Nephron progenitor cell (in vitro differentiated cells): ENCODE data around the gene KCNMB3.
"Not testable (repeated sequence)": the region's sequence is repeated elsewhere in the genome, so short reads cannot be mapped to it uniquely, and the experiment has no call there.

Experiments
- DNase-seq: peaks from one replicate; pipeline ENCODE4 v3.0.0; 2021
- H3K27ac Mint-ChIP-seq: 2 replicates; pipeline ENCODE4 v1.8.0; 2021; ENCODE audit warnings: mild to moderate bottlenecking, moderate library complexity, mixed read lengths
- H3K27me3 Mint-ChIP-seq: 2 replicates; pipeline ENCODE4 v1.8.0; 2021; ENCODE audit warnings: mild to moderate bottlenecking, low read depth, mixed read lengths; ENCODE audit not compliant: poor library complexity
- H3K36me3 Mint-ChIP-seq: 2 replicates; pipeline ENCODE4 v1.8.0; 2021; ENCODE audit warnings: low read depth, mixed read lengths
- H3K4me1 Mint-ChIP-seq: 2 replicates; pipeline ENCODE4 v1.8.0; 2021; ENCODE audit warnings: mixed read lengths
- H3K4me3 Mint-ChIP-seq: 2 replicates; pipeline ENCODE4 v1.8.0; 2021; ENCODE audit warnings: mild to moderate bottlenecking, moderate library complexity, mixed read lengths
- H3K9me3 Mint-ChIP-seq: 2 replicates; pipeline ENCODE4 v1.8.0; 2021; ENCODE audit warnings: mild to moderate bottlenecking, moderate library complexity, mixed read lengths
- TF ChIP-seq, protein P1 (sequence below): fragments of 200-600 bp; sonication (generic); IDR thresholded peaks from 2 replicates; pipeline ENCODE4 v1.5.0; 2021; ENCODE audit warnings: antibody characterized with exemption

KCNMB3 gene

GRCh38 chr3:179229177-179229576 lies 21.7 kb downstream of the KCNMB3 start:
- TF ChIP-seq, protein P1, sequence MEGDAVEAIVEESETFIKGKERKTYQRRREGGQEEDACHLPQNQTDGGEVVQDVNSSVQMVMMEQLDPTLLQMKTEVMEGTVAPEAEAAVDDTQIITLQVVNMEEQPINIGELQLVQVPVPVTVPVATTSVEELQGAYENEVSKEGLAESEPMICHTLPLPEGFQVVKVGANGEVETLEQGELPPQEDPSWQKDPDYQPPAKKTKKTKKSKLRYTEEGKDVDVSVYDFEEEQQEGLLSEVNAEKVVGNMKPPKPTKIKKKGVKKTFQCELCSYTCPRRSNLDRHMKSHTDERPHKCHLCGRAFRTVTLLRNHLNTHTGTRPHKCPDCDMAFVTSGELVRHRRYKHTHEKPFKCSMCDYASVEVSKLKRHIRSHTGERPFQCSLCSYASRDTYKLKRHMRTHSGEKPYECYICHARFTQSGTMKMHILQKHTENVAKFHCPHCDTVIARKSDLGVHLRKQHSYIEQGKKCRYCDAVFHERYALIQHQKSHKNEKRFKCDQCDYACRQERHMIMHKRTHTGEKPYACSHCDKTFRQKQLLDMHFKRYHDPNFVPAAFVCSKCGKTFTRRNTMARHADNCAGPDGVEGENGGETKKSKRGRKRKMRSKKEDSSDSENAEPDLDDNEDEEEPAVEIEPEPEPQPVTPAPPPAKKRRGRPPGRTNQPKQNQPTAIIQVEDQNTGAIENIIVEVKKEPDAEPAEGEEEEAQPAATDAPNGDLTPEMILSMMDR = no peak
- H3K4me3 Mint-ChIP-seq = no peak overlapping the region
- H3K27ac Mint-ChIP-seq = no peak overlapping the region
- H3K27me3 Mint-ChIP-seq = no peaks in the 10 kb centered on the region
- peaks cover 66% of the 10 kb centered on the region for H3K36me3 Mint-ChIP-seq
- no peaks in the 10 kb centered on the region for H3K9me3 Mint-ChIP-seq
- no peak for DNase-seq
- no peaks in the 10 kb centered on the region for H3K4me1 Mint-ChIP-seq

- no peak for DNase-seq
- no peak overlapping the region for H3K4me3 Mint-ChIP-seq
- peaks cover 53% of the 10 kb centered on the region for H3K36me3 Mint-ChIP-seq
- H3K9me3 Mint-ChIP-seq = no peaks in the 10 kb centered on the region
- H3K27ac Mint-ChIP-seq = no peak overlapping the region
- TF ChIP-seq, protein P1 = no peak
- no peaks in the 10 kb centered on the region for H3K4me1 Mint-ChIP-seq
- no peaks in the 10 kb centered on the region for H3K27me3 Mint-ChIP-seq
Measured at GRCh38 chr3:179227349-179227748, 23.6 kb downstream of the KCNMB3 start.

GRCh38 chr3:179224584-179224983 lies 26.3 kb downstream of the KCNMB3 start:
- TF ChIP-seq, protein P1 = no peak
- Mint-ChIP-seq H3K4me1 (no peaks in the 10 kb centered on the region), H3K4me3 (no peak overlapping the region), H3K27me3 (no peaks in the 10 kb centered on the region), H3K9me3 (no peaks in the 10 kb centered on the region), H3K36me3 (peaks cover 31% of the 10 kb centered on the region), H3K27ac (no peak overlapping the region)
- no peak for DNase-seq

- Mint-ChIP-seq H3K27me3 (no peaks in the 10 kb centered on the region), H3K4me3 (no peak overlapping the region), H3K36me3 (peaks cover 31% of the 10 kb centered on the region), H3K9me3 (no peaks in the 10 kb centered on the region), H3K27ac (peak overlapping the region; percentile 21), H3K4me1 (no peaks in the 10 kb centered on the region)
- no peak for DNase-seq
- TF ChIP-seq, protein P1 = no peak
Measured at GRCh38 chr3:179223548-179223947, 27.4 kb downstream of the KCNMB3 start.

DNA sequence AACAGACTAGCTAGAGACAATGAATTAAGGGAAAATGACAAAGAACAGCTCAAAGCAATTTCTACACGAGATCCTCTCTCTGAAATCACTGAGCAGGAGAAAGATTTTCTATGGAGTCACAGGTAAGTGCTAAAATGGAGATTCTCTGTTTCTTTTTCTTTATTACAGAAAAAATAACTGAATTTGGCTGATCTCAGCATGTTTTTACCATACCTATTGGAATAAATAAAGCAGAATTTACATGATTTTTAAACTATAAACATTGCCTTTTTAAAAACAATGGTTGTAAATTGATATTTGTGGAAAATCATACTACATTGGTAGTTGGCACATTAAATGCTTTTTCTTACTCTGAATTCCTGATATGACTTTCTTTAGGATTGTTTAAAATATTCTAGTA lies 32.7 kb downstream of the KCNMB3 start:
- DNase-seq, H3K36me3 Mint-ChIP-seq, H3K4me3 Mint-ChIP-seq, H3K4me1 Mint-ChIP-seq, H3K27ac Mint-ChIP-seq, H3K27me3 Mint-ChIP-seq, H3K9me3 Mint-ChIP-seq: not testable (repeated sequence)

DNA sequence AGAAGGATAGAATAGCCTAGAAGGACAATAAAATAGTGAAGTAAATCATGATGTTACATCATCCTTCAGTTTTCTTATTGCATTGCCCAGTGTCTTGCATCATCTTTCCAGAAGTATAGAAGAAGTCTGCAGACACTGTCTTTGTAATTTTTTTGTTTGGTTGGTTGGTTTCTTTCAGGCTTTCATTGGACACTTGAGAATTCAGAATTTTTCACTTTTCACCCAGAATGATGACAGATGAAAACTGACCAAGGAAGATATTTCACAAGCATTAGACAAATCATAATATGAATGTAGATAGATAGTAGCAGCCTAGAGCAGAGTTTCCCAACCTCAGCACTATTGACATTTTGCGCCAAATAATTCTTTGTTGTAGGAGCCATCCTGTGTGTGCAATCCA lies 35.4 kb downstream of the KCNMB3 start:
- H3K4me3 Mint-ChIP-seq, H3K27me3 Mint-ChIP-seq, H3K27ac Mint-ChIP-seq, H3K4me1 Mint-ChIP-seq, H3K9me3 Mint-ChIP-seq, DNase-seq: not testable (repeated sequence)
- peaks cover 15% of the 10 kb centered on the region for H3K36me3 Mint-ChIP-seq

- DNase-seq = no peak
- H3K9me3 Mint-ChIP-seq = no peaks in the 10 kb centered on the region
- H3K4me1 Mint-ChIP-seq = no peaks in the 10 kb centered on the region
- no peak overlapping the region for H3K4me3 Mint-ChIP-seq
- H3K27ac Mint-ChIP-seq = no peak overlapping the region
- TF ChIP-seq, protein P1 = no peak
- H3K27me3 Mint-ChIP-seq = no peaks in the 10 kb centered on the region
- peaks cover 66% of the 10 kb centered on the region for H3K36me3 Mint-ChIP-seq
Measured at GRCh38 chr3:179200790-179201189, 50.1 kb downstream of the KCNMB3 start.
